Fibroblast of skin of left biceps (primary cell): Measurements from ENCODE around the gene VKORC1.

ENCODE experiments used
- DNase-seq, 2 experiments: peaks; one replicate each; pipeline ENCODE4 v3.0.0-alpha.2; 2013; ENCODE audit warnings: low read depth in 2 of 2

The VKORC1 gene

GRCh38 chr16:31130336-31130891 is 35.8 kb upstream of the VKORC1 start:
- DNase-seq, result no peak

GRCh38 chr16:31129568-31130335 is 35.2 kb upstream of the VKORC1 start:
- no peak for DNase-seq

DNA sequence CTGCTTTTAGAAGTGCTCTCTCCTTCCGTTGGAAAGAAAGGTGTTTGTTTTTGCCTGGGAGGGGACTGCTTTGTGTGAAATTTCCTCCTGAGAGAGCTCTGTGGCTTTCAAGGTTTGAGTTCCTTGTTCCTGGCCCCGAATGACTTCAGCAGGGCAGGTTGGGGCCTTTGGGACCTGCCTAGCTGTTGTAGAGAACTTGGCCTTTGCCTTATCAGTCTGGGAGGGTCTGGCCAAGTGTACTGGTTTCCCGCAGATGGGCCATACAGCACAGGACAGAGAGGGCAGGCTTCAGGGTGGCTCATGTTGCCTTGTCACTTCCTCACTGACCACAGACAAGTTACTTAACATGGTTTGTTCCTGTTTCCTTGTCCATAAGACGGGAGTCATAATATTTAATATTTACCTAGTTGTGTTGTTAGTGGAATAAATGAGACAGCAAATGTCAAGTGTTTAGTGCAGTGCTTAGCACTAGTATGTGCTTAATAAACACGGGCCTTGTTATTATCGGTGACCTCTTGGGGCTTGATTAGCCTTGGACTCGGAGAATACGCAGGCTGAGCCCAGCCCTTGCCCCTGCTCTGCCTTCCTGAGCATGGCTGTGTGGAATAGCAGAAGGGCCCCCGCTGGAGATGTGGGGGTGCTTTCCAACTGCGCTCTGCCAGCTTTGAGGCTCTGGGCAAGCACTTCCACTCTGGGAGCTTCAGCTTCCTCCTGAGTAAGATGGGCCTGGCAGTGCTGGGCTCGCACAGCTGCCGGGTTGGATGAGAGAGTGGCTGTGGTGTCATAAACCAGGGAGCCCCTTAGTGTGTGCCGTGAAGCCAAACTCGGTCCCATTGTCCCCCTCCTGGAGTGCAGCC is 34.3 kb upstream of the VKORC1 start:
- DNase-seq, result no peak

DNA sequence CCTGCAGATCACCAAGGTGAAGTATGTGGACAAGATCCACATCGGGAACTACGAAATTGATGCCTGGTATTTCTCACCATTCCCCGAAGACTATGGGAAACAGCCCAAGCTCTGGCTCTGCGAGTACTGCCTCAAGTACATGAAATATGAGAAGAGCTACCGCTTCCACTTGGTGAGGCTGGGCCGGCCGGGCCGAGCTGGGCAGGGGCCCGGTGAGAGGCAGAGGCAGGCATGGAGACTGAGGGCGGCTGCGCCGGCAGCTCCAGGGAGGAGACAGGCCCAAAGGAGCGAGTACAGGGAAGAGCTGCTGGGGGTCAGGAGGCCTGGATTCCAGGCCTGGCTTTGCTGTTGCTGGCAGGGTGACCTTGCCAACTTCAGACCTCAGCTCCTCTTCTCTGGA is 32.6 kb upstream of the VKORC1 start:
- DNase-seq, result no peak

DNA sequence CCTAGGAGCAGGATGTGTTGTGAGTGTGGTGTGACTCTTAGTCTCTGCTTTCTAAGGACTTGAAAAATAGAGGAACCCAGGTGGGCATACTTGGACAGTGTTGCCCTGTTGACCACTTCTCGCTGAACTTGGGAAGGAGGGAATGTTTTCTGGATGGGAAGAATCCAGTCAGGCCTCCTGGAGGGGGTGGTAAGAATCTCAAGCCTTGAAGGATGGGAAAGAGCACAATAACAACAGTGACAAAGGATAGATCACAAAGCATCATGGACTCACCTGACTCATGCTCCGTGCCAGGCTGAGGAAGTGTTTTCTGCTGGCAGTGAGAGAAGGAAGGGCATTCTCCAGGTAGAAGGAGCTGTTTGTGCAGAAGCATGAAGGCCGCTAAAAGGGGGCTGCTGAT is 31.2 kb upstream of the VKORC1 start:
- no peak for DNase-seq

DNA sequence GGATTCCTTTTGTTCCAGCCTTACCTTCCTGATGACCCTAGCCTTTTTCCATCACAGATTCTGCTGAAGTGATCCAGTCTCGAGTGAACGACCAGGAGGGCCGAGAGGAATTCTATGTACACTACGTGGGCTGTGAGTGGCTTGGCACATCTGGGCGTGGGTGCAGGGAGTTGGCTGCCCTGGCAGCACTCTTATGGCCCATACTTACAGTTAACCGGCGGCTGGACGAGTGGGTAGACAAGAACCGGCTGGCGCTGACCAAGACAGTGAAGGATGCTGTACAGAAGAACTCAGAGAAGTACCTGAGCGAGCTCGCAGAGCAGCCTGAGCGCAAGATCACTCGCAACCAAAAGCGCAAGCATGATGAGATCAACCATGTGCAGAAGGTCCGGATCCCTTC is 25.5 kb upstream of the VKORC1 start:
- DNase-seq, result no peak

DNA sequence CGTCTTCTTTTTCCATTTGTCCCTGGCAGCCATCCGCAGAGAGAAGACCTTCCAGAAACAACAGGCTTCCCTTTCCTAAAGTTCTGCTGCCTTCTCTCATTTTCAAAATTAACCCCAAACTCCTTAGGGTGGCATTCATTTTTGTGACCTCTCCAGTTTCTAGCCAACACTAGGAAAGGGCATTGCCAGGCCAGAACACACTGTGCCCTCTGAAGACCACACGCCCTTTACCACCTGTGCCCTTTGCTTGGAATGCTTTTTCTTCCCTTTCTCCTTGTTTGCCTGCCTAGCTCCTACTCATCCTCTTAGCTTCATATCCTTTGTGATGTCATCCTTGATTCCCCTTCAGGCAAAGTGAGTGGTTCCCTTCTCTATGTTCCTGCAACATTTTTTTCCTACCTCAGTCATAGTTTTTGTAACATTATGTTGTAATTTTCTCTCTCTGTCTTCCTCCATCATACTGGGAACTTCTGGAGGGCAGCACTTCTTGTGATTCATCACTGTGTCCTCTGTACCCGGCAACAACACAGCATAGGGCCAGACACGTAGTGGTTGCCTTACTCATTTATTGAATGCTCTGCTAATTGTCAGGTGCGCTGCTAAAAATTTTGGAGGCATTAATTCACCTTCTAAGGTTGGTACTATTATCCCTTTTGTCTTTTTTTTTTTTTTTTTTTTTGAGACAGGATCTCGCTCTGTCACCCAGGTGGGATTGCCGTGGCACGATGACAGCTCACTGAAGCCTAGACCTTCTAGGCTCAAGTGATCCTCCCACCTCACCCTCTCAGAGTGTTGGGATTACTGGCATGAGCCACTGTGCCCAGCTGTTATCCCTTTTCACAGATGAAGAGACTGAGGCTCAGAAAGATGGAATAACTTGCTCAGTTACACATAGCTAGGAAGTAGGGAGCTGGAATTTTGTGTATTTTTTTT is 23.9 kb upstream of the VKORC1 start:
- DNase-seq, result no peak

GRCh38 chr16:31117384-31118222 is 23.0 kb upstream of the VKORC1 start, which contains the start of gene KAT8:
Gene KAT8 (plus strand): TSS chr16:31117664. CDS start chr16:31117682, 18 bp downstream.
- peak; percentile 92 to 94 for DNase-seq

DNA sequence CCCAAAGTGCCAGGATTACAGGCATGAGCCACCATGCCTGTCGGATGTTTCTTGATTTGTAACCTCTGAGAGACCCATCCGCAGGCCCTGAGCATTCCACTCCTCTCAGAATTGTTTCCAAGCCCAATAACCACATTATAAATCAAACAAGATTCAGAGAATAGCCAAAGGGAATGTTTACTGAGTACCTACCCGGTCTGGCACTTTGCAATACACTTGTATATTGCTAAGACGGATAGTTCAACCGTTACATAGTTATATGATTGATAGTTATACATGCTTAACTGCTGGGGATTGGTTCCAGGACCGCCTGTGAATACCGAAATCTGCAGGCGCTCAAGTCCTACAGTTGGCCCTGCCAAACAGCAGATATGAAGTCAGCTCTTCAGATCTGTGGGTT is 19.9 kb upstream of the VKORC1 start:
- no peak for DNase-seq

GRCh38 chr16:31113121-31114120 is 18.8 kb upstream of the VKORC1 start:
- DNase-seq, result no peak

GRCh38 chr16:31112711-31113110 is 18.1 kb upstream of the VKORC1 start:
- no peak for DNase-seq

DNA sequence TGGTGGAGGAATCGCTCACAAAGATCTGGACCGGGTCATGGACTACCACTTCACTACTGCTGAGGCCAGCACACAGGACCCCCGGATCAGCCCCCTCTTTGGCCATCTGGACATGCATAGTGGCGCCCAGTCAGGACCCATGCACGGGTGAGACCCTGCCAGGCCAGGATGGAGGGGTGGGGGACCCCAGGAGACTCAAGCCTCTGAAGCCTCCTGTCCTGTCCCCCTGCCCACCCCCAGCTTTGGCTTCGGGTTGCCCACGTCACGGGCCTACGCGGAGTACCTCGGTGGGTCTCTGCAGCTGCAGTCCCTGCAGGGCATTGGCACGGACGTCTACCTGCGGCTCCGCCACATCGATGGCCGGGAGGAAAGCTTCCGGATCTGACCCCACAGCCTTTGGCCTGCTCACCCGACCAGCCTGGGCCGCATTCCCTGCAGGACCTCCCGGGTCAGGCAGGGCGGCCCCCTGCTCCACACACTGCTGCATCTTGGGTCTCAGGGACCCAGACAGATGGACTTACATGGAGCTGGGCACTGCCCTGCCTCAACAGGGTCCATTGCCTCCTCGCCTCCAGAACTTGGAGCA is 17.4 kb upstream of the VKORC1 start:
- DNase-seq, result no peak

DNA sequence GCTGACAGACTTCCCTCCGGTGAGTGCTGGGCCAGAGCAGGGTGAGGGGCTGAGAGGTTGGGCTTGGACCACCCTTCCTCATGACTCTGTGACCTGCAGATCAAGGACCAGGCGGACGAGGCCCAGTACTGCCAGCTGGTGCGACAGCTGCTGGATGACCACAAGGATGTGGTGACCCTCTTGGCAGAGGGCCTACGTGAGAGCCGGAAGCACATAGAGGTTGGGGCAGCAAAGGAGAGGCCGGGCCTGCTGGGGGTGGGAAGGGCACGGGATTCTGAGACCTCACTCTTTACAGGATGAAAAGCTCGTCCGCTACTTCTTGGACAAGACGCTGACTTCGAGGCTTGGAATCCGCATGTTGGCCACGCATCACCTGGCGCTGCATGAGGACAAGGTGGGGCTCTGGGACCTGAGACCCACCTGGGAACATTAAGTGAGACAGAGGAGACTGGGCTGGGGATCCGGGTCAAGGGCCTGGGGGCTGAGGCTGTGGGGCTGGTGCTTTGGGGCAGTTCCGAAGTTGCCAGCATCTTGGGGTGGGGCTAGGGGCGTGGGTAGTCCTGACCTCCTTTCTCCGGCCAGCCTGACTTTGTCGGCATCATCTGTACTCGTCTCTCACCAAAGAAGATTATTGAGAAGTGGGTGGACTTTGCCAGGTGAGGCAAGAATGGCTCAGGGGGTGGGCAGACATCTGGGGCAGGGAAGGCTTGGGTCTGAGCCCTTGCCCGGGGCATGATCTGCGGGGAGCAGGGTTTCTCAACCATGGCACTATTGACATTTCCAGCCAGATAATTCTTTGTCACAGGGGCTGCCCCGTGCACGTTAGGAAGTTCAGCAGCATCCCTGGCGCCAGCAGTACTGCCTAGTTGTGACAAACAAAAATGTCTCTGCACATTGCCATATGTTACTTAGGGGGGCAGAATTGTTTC is 15.8 kb upstream of the VKORC1 start:
- no peak for DNase-seq

GRCh38 chr16:31109622-31110021 is 15.0 kb upstream of the VKORC1 start:
- DNase-seq, result no peak

- DNase-seq, result no peak
These were observed 14.4 kb upstream of the VKORC1 start for GRCh38 chr16:31108794-31109558.

GRCh38 chr16:31108035-31108793 is 13.6 kb upstream of the VKORC1 start, which contains the start of gene BCKDK:
Gene BCKDK (plus strand): TSS chr16:31108386. CDS start chr16:31109224, 838 bp downstream.
- peak; percentile 15 to 36 for DNase-seq
